ENCODE measurements around the gene UBXN1. TPM values are rescaled to one million over a fixed set of nuclear protein-coding genes. Genes with fewer than 3 reads are reported as not detected.

The UBXN1 gene
- total and polyA plus RNA-seq, 2 donors from 2014 or later = 89.2 to 139 TPM

DNA sequence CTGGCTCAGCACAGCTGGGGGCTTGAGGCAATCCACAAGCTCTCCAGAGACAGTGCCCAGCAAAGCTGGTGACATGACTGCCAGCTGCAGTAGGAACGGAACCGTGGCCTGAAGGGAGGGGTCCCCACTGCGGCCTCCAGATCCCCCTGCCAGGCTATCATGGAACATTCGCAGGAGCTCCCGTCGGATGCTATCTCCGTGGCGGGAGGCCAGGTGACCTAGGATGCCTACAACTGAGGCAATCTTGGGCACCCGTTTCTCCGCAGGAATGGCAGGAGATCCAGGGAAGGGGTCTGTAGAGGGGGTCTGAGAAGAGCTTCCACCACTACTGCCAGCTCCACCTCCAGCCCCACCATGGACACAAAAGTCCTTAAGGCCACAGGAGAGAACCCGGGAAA is 29.9 kb downstream of the UBXN1 start:
- Histone ChIP-seq H3K4me3 (ENCODE audit: low read length in 3 of 3) (no peak overlapping the region), H3K9ac (ENCODE audit: low read length in 3 of 3) (no peak overlapping the region), H3K27me3 (ENCODE audit: control insufficient read depth, insufficient read depth, low read length) (no peaks in the 10 kb centered on the region), H3K27ac (ENCODE audit: low read depth in 2 of 2, low read length in 2 of 2) (no peak overlapping the region), H3K36me3 (ENCODE audit: control insufficient read depth in 2 of 3, insufficient read depth in 3 of 3, low read length in 3 of 3) (peaks cover 0 to 24% (median 5%) of the 10 kb centered on the region in 3 donors), H3K9me3 (ENCODE audit: control insufficient read depth in 2 of 3, insufficient read depth in 1 of 3, low read length in 3 of 3) (no peaks in the 10 kb centered on the region), H3K4me1 (ENCODE audit: control insufficient read depth in 2 of 3, insufficient read depth in 2 of 3, low read depth in 1 of 3, low read length in 3 of 3) (peaks cover 0 to 20% (median 7%) of the 10 kb centered on the region in 3 donors)
- TF ChIP-seq, protein P1, sequence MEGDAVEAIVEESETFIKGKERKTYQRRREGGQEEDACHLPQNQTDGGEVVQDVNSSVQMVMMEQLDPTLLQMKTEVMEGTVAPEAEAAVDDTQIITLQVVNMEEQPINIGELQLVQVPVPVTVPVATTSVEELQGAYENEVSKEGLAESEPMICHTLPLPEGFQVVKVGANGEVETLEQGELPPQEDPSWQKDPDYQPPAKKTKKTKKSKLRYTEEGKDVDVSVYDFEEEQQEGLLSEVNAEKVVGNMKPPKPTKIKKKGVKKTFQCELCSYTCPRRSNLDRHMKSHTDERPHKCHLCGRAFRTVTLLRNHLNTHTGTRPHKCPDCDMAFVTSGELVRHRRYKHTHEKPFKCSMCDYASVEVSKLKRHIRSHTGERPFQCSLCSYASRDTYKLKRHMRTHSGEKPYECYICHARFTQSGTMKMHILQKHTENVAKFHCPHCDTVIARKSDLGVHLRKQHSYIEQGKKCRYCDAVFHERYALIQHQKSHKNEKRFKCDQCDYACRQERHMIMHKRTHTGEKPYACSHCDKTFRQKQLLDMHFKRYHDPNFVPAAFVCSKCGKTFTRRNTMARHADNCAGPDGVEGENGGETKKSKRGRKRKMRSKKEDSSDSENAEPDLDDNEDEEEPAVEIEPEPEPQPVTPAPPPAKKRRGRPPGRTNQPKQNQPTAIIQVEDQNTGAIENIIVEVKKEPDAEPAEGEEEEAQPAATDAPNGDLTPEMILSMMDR (IDR thresholded peaks at IDR 0.05; ENCODE audit: borderline replicate concordance, extremely low read depth, insufficient read depth) = no peak
- intact Hi-C loops (cut with DNase I) = no loop called here
- no peak for FAIRE-seq
- no peak for DNase-seq

DNA sequence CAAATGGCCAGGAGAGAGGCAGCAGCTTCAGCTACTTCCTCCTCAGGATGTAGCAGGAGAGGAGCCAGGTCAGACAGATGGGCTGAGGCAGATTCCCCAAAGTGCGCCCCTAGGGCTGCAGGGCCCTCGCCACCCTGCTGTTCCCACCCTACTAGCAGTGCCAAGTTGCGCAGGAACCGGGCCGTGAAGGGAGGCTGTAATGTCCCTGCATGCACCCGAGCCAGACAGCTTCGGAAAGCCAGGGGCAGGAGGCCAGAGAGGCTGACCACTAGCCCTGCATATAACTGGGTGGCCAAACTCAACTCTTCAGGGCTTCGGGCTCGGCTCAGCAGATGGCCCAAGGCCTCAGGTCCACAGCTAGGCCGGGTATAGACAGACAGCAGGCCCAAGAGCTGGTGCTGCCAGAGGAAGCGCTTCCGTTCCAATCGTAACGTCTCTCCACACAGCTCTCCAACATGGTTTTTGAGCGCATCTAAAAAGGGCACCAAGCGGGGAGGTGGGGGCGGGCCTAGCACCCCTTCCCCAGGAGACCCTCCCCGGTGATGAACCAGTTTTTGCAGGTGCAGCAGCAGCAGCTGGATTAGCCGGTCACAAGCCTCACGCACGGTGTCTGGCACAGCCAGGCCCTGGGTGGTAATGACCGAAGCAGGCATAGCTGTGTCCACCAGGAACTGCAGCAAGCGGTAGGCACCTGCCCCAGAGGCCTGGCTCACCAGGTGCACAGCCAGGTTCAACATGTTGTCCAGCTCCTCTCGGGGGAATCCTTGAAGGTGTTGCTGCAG is 30.5 kb downstream of the UBXN1 start:
- no peaks in the 10 kb centered on the region for H3K27me3 ChIP-seq (ENCODE audit: control insufficient read depth, insufficient read depth, low read length)
- intact Hi-C loops (cut with DNase I) = no loop called here
- FAIRE-seq (no peak), DNase-seq (no peak)
- H3K4me1 ChIP-seq (ENCODE audit: control insufficient read depth in 2 of 3, insufficient read depth in 2 of 3, low read depth in 1 of 3, low read length in 3 of 3) = peaks cover 0 to 20% (median 7%) of the 10 kb centered on the region in 3 donors
- TF ChIP-seq, protein P1 (IDR thresholded peaks at IDR 0.05; ENCODE audit: borderline replicate concordance, extremely low read depth, insufficient read depth) = no peak
- H3K36me3 ChIP-seq (ENCODE audit: control insufficient read depth in 2 of 3, insufficient read depth in 3 of 3, low read length in 3 of 3) = peaks cover 0 to 26% (median 5%) of the 10 kb centered on the region in 3 donors
- no peaks in the 10 kb centered on the region for H3K9me3 ChIP-seq (ENCODE audit: control insufficient read depth in 2 of 3, insufficient read depth in 1 of 3, low read length in 3 of 3)
- H3K27ac ChIP-seq (ENCODE audit: low read depth in 2 of 2, low read length in 2 of 2) = no peak overlapping the region
- no peak overlapping the region for H3K4me3 ChIP-seq (ENCODE audit: low read length in 3 of 3)
- no peak overlapping the region for H3K9ac ChIP-seq (ENCODE audit: low read length in 3 of 3)

DNA sequence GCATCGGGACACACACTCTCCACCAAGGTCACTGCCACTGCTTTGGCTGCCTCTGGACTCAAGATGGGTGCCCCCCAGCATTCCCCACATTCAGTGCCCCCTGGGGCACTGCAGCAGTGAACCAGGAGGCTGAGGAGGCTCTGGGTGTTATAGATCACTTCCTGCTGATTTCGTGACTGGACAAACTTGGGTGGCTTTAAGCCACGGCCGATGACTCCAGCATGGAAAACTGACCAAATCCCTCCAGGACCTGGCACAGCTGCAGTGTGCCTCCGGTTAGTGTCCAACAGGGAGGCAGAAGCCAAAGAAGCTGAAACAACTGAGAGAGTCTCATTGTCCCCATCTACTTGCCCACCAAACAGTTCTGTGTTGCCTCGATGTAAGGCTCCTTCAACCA is 31.3 kb downstream of the UBXN1 start:
- TF ChIP-seq, protein P1 (IDR thresholded peaks at IDR 0.05; ENCODE audit: borderline replicate concordance, extremely low read depth, insufficient read depth) = no peak
- intact Hi-C loops (cut with DNase I) = no loop called here
- no peaks in the 10 kb centered on the region for H3K27me3 ChIP-seq (ENCODE audit: control insufficient read depth, insufficient read depth, low read length)
- H3K27ac ChIP-seq (ENCODE audit: low read depth in 2 of 2, low read length in 2 of 2) = no peak overlapping the region
- no peak overlapping the region for H3K9ac ChIP-seq (ENCODE audit: low read length in 3 of 3)
- H3K4me1 ChIP-seq (ENCODE audit: control insufficient read depth in 2 of 3, insufficient read depth in 2 of 3, low read depth in 1 of 3, low read length in 3 of 3) = peaks cover 0 to 20% (median 7%) of the 10 kb centered on the region in 3 donors
- no peaks in the 10 kb centered on the region for H3K9me3 ChIP-seq (ENCODE audit: control insufficient read depth in 2 of 3, insufficient read depth in 1 of 3, low read length in 3 of 3)
- DNase-seq (no peak), FAIRE-seq (no peak)
- no peak overlapping the region for H3K4me3 ChIP-seq (ENCODE audit: low read length in 3 of 3)
- H3K36me3 ChIP-seq (ENCODE audit: control insufficient read depth in 2 of 3, insufficient read depth in 3 of 3, low read length in 3 of 3) = peaks cover 0 to 30% (median 5%) of the 10 kb centered on the region in 3 donors
